CD1c-positive myeloid dendritic cell (primary cell): ENCODE measurements around the gene COL4A3.

Source experiments
- DNase-seq: peaks from one replicate; pipeline ENCODE4 v3.0.0-alpha.2; 2016; ENCODE audit errors: extremely low spot score

Gene COL4A3

GRCh38 chr2:227163998-227164762 is at the start of gene COL4A3, which contains the start of gene COL4A4:
Gene COL4A3, plus strand, starts transcription at chr2:227164624. Its CDS starts 103 bp downstream, at chr2:227164727.
Gene COL4A4, minus strand, starts transcription at chr2:227164205. Its CDS starts 16,722 bp downstream, at chr2:227147483.
- no peak for DNase-seq

- DNase-seq, result no peak
Observed at GRCh38 chr2:227115761-227116160, 48.7 kb upstream of the COL4A3 start.

GRCh38 chr2:227117027-227117426 is 47.4 kb upstream of the COL4A3 start:
- no peak for DNase-seq

- no peak for DNase-seq
Observed at GRCh38 chr2:227117852-227118251, 46.6 kb upstream of the COL4A3 start.

- no peak for DNase-seq
Observed at GRCh38 chr2:227118353-227118752, 46.1 kb upstream of the COL4A3 start.

GRCh38 chr2:227123697-227124096 is 40.7 kb upstream of the COL4A3 start:
- DNase-seq, result no peak

GRCh38 chr2:227124811-227125210 is 39.6 kb upstream of the COL4A3 start:
- no peak for DNase-seq

- no peak for DNase-seq
Observed at GRCh38 chr2:227125506-227125905, 38.9 kb upstream of the COL4A3 start.

GRCh38 chr2:227127201-227127600 is 37.2 kb upstream of the COL4A3 start:
- DNase-seq, result no peak

GRCh38 chr2:227130636-227131035 is 33.8 kb upstream of the COL4A3 start:
- DNase-seq, result no peak

GRCh38 chr2:227132986-227133385 is 31.4 kb upstream of the COL4A3 start:
- no peak for DNase-seq

GRCh38 chr2:227134591-227134990 is 29.8 kb upstream of the COL4A3 start:
- DNase-seq, result no peak

- DNase-seq, result no peak
Observed at GRCh38 chr2:227141301-227141700, 23.1 kb upstream of the COL4A3 start.

GRCh38 chr2:227143895-227144294 is 20.5 kb upstream of the COL4A3 start:
- DNase-seq, result no peak

GRCh38 chr2:227146456-227146855 is 18.0 kb upstream of the COL4A3 start:
- no peak for DNase-seq

- no peak for DNase-seq
Observed at GRCh38 chr2:227147023-227147422, 17.4 kb upstream of the COL4A3 start.

- DNase-seq, result no peak
Observed at GRCh38 chr2:227148106-227148505, 16.3 kb upstream of the COL4A3 start.

GRCh38 chr2:227150222-227150936 is 14.0 kb upstream of the COL4A3 start:
- DNase-seq, result no peak

- no peak for DNase-seq
Observed at GRCh38 chr2:227152093-227152766, 12.2 kb upstream of the COL4A3 start.

GRCh38 chr2:227153307-227153706 is 11.1 kb upstream of the COL4A3 start:
- DNase-seq, result no peak

GRCh38 chr2:227153758-227154486 is 10.5 kb upstream of the COL4A3 start:
- DNase-seq, result no peak
